Measurements from ENCODE around the gene ADCY9.
"Not testable (repeated sequence)": the region's sequence is repeated elsewhere in the genome, so short reads cannot be mapped to it uniquely, and the experiment has no call there.

ADCY9 gene

GRCh38 chr16:4067262-4068001, 48.8 kb downstream of the ADCY9 start:
- peak; percentile 34 to 39 for DNase-seq (ENCODE audit: low read depth in 2 of 2)

- DNase-seq (ENCODE audit: low read depth in 2 of 2) = no peak
These were observed 51.3 kb downstream of the ADCY9 start for GRCh38 chr16:4064950-4065352.

GRCh38 chr16:4062212-4062802, 53.9 kb downstream of the ADCY9 start:
- no peak for DNase-seq (ENCODE audit: low read depth in 2 of 2)

DNA sequence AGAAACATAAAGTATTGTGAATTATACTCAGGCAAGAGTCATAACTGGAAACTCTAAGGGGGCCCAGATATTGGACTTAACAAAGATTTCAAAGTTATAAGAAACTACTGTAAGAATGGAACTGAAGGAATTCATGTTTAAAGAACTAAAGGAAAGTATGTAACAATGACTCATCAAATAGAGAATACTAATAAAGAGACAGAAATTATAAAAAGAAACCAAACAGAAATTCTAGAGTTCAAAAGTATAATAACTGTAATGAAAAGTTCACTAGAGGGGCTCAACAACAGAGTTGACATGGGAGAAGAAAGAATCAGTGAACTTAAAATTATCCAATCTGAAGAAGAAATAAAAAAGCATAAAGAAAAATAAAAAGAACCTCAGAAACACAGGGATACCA, 55.4 kb downstream of the ADCY9 start:
- DNase-seq (ENCODE audit: low read depth in 2 of 2) = no peak

DNA sequence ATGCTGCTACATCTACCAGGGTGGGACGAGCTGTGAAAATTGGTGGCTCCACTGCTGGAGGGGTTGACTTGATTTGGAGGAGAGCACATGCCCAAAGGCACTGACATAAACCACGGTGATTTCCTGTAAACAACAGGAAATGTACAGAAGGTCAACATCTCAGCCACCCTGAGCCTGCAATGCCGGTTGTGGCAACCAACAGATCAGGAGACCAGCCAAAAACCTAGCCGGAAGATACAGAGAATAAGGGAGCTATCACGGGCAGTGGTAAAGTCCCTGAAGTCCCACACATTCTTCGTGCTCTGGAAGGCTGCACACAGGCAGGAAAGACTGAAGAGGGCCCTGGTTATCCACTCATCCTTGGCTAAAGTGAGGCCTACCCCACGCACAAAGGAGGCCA, 56.2 kb downstream of the ADCY9 start:
- no peak for DNase-seq (ENCODE audit: low read depth in 2 of 2)

DNA sequence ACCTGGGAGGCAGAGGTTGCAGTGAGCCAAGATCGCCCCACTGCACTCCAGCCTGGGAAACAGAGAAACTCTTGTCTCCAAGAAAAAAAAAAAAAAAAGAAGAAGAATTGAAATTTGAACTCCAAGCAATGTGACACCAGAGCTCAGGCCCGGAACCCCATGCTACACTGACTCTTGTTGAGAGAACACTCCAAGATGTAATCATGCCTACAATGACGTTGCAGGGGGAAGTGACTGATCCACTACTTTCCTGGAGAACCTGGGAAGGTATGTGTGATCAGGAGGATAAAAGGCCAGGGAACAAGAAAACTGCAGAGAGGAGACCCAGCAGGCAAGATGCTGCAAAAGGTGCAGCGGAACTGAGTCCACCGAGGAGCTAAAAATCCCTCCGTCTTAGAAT, 57.9 kb downstream of the ADCY9 start:
- no peak for DNase-seq (ENCODE audit: low read depth in 2 of 2)

GRCh38 chr16:4057439-4057877, 58.8 kb downstream of the ADCY9 start:
- no peak for DNase-seq (ENCODE audit: low read depth in 2 of 2)

DNA sequence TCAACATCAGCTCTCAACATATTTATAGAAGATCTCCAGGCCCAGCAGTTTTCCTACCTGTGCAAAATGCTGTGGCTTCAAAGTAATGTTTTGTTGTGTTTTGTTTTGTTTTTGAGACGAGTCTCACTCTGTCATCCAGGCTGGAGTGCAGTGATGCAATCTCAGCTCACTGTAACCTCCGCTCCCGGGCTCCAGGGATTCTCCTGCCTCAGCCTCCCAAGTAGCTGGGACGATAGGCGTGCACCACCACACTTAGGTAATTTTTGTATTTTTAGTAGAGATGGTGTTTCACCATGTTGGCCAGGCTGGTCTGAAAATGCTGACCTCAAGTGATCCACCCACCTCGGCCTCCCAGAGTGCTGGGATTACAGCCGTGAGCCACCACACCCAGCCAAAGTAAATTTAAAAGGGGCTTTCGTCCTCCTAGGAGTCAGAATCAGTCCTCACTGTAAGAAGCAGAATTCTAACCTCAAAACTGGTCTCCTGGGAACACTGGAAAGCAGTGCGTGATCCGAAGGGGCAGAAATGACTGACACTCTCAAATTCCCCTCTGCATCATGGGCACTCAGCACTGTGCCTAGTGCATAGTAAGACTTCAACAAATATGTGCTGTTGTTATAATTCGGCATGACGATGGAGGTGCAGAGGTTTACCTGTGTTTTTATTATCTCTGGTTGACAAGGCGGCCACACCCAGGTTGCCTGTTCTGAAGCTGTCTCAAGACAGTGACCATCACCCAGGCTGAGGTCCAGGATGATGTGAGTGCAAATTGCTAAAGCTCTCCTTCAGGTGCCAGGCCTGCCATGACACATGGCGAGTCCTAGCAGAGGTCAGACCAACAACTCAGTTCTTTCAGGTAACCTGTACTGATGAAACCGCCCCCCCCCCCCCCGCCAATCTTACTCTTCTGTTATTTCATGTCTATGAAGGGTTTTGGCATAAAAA, 59.8 kb downstream of the ADCY9 start:
- DNase-seq (ENCODE audit: low read depth in 2 of 2) = no peak

GRCh38 chr16:4055748-4056147, 60.5 kb downstream of the ADCY9 start:
- DNase-seq (ENCODE audit: low read depth in 2 of 2) = no peak

DNA sequence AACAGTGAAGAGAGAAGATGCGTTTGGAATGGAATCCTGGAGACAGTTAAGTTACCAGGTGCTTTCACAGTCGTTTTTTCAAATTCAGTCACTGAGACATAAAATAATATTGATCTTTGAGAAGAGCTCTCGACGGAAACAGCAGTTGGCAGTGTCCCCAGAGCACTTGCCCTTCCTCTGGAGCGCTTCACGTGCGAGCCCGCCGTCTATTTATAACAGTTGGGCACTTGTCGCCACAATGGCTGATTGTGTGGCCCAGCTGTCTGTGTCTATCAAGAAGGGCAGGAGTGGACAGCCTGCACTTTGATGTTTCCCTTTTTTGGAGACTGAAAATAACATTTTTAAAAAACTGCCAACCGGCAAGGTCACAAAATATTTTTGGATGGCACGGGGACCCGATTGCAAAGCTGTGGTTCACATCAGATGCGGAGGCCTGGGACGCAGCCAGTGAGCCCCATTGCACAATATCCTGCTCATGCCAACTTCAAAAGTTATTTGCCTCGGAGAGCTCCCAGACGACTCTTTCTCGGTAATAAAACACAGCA, 62.9 kb downstream of the ADCY9 start:
- DNase-seq (ENCODE audit: low read depth in 2 of 2) = peak in 1 of 2 experiments; percentile 20

GRCh38 chr16:4052801-4053293, 63.4 kb downstream of the ADCY9 start:
- no peak for DNase-seq (ENCODE audit: low read depth in 2 of 2)

- DNase-seq (ENCODE audit: low read depth in 2 of 2) = no peak
These were observed 64.1 kb downstream of the ADCY9 start for GRCh38 chr16:4052096-4052495.

DNA sequence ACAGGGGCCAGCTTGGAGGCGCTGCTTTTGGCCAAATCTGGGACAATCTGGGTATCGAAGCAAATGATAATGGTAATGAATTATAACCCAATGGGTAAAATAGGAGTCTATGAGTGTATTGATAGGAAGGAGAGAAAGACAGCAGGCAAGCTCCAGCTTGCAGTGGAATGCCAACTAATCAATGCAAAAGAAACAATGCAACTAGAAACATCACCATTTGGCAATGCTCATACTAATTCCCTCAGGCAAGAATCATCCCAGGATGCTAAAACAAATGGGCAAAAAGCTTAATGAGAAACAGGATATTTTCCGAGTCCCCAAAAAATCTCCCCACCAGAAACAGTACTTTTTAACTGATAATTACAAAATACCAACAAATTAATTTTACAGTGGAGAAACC, 64.7 kb downstream of the ADCY9 start:
- no peak for DNase-seq (ENCODE audit: low read depth in 2 of 2)

DNA sequence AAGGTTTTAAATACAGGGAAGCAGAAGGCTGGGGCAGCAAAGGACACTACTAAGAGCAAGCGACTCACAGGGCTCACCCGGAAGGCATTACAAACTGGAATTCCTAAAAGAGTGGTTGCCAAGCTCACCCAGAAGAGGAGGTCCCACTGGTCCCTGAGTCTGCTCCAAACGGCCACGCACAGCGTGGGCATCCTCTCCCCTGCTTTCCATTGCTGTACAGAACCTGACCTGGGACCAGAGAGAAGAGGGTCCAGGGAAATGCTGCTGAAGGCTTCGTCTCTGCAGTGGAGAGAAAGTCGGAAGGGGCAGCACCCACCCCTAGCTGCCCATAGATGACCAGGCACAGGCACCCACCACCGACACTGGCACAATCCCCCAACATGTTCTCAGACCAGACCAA, 67.2 kb downstream of the ADCY9 start:
- DNase-seq (ENCODE audit: low read depth in 2 of 2) = no peak

GRCh38 chr16:4048481-4048880, 67.8 kb downstream of the ADCY9 start:
- DNase-seq (ENCODE audit: low read depth in 2 of 2) = no peak

GRCh38 chr16:4046221-4046620, 70.0 kb downstream of the ADCY9 start:
- no peak for DNase-seq (ENCODE audit: low read depth in 2 of 2)

DNA sequence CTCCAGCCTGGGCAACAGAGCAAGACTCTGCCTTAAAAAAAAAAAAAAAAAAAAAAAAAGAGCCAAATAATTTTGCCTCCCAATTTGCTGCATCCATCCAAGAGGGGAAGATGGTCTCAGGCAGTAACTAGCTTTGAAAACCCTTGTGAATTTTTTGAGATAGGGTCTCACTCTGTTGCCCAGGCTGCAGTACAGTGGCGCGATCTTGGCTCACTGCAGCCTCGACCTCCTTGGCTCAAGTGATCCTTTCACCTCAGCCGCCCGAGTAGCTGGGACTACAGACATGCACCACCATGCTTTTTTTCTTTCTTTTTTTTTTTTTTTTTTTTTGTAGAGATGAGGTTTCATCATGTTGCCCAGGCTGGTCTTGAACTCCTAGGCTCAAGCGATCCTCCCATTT, 70.7 kb downstream of the ADCY9 start:
- DNase-seq (ENCODE audit: low read depth in 2 of 2) = not testable (repeated sequence)

- DNase-seq (ENCODE audit: low read depth in 2 of 2) = no peak
These were observed 73.7 kb downstream of the ADCY9 start for GRCh38 chr16:4042581-4042980.

DNA sequence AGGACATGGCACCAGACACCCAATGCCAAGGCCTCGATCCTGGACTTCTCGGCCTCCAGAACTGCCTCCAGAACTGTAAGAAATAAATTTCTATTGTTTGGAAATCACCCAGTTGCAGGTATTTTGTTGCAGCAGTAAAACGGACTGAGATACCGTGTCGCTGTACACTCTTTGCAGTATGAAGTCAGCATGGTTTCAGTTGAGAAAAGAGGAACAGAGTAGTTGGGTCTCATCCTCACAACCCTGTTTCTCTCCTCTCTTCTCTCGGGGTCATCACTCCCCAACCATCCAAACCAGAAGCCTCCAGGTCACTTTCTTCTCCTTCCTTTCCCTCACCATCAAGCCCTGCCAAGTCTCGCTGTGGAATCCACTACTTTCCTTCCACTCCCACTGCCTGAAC, 77.8 kb downstream of the ADCY9 start:
- DNase-seq (ENCODE audit: low read depth in 2 of 2) = no peak

DNA sequence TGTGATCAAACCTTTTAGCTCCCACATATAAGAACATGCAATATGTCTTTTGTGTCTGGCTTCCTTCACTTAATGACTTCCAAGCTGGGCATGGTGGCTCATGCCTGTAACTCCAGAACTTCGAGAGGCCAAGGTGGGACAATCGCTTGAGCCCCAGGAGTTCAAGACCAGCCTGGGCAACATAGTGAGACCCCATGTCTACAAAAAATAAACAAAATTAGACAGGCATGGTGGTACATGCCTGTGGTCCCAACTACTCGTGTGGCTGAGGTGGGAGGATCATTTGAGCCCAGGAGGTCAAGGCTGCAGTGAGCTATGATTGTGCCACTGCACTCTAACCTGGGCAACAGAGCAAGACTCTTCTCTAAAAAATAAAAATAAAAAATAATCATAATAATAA, 79.3 kb downstream of the ADCY9 start:
- not testable (repeated sequence) for DNase-seq (ENCODE audit: low read depth in 2 of 2)

DNA sequence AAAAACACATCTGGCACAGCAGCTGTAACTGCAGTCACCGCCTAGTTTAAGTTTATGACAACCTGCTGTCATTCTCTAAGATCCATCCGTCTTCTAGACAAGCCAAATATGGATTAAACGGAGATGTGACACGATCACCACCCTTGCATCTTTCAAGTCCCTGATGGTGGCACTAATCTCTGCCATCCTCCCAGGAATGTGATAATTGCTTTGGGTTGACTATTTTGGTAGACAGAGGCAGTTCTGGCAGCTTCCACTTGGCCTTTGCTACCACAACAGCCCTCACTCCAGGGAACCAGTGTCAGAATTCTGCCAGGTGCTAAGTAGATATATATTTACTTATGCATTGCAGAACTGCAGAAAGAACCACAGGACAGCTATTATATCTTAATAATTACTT, 81.3 kb downstream of the ADCY9 start:
- no peak for DNase-seq (ENCODE audit: low read depth in 2 of 2)

DNA sequence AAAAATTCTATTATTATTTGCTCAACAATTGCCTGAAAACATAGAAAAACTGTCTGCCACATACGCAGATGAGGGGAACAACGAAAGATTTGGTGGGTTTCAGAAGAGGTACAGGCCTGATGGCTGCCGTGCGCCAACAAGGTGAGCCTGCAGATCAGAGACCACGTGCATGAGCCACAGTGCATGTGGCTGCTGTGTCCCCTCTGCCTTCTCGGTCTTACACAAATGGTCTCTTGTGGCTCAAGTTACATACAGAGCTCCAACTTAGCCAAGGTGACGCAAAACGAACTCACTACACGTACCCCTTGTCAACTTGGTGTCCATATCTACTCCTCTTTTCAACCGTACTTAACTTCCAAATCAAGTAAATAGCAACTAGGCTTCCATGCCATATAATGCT, 82.3 kb downstream of the ADCY9 start:
- no peak for DNase-seq (ENCODE audit: low read depth in 2 of 2)
